Rectal smooth muscle tissue (tissue), 1 donor: Measurements from ENCODE around the gene CPSF7.

Source experiments
- H3K27ac ChIP-seq: one replicate; pipeline ENCODE4 v1.7.0; 2013; ENCODE audit warnings: low read depth, low read length, inconsistent platforms
- H3K27me3 ChIP-seq: one replicate; pipeline ENCODE4 v1.7.0; 2013; ENCODE audit warnings: low read length; ENCODE audit not compliant: control insufficient read depth, insufficient read depth
- H3K36me3 ChIP-seq: one replicate; pipeline ENCODE4 v1.7.0; 2013; ENCODE audit warnings: low read length; ENCODE audit not compliant: control insufficient read depth, insufficient read depth
- H3K4me1 ChIP-seq: one replicate; pipeline ENCODE4 v1.7.0; 2013; ENCODE audit warnings: low read length; ENCODE audit not compliant: control insufficient read depth, insufficient read depth
- H3K4me3 ChIP-seq: one replicate; pipeline ENCODE4 v1.7.0; 2013; ENCODE audit warnings: low read length
- H3K9ac ChIP-seq: one replicate; pipeline ENCODE4 v1.7.0; 2013; ENCODE audit warnings: low read length

The CPSF7 gene

GRCh38 chr11:61372659-61373420 lies 56.9 kb downstream of the CPSF7 start:
- Histone ChIP-seq H3K36me3 (peaks cover 6% of the 10 kb centered on the region), H3K9ac (no peak overlapping the region), H3K27ac (no peak overlapping the region), H3K27me3 (no peaks in the 10 kb centered on the region), H3K4me1 (no peaks in the 10 kb centered on the region), H3K4me3 (no peak overlapping the region)

- H3K27me3 ChIP-seq, result no peaks in the 10 kb centered on the region
- no peak overlapping the region for H3K9ac ChIP-seq
- H3K4me1 ChIP-seq, result no peaks in the 10 kb centered on the region
- H3K36me3 ChIP-seq, result peaks cover 13% of the 10 kb centered on the region
- H3K27ac ChIP-seq, result no peak overlapping the region
- H3K4me3 ChIP-seq, result no peak overlapping the region
Measured at GRCh38 chr11:61370349-61371005, 59.3 kb downstream of the CPSF7 start.

- Histone ChIP-seq H3K27ac (no peak overlapping the region), H3K36me3 (peaks cover 13% of the 10 kb centered on the region), H3K4me1 (no peaks in the 10 kb centered on the region), H3K9ac (no peak overlapping the region), H3K27me3 (no peaks in the 10 kb centered on the region), H3K4me3 (no peak overlapping the region)
Measured at GRCh38 chr11:61369372-61370348, 60.1 kb downstream of the CPSF7 start.

DNA sequence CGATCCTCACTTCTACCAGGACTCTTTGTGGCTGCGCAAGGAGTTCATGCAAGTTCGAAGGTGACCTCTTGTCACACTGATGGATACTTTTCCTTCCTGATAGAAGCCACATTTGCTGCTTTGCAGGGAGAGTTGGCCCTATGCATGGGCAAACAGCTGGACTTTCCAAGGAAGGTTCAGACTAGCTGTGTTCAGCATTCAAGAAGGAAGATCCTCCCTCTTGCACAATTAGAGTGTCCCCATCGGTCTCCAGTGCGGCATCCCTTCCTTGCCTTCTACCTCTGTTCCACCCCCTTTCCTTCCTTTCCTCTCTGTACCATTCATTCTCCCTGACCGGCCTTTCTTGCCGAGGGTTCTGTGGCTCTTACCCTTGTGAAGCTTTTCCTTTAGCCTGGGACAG lies 61.1 kb downstream of the CPSF7 start:
- H3K27me3 ChIP-seq, result no peaks in the 10 kb centered on the region
- peaks cover 19% of the 10 kb centered on the region for H3K36me3 ChIP-seq
- no peak overlapping the region for H3K27ac ChIP-seq
- H3K9ac ChIP-seq, result no peak overlapping the region
- no peaks in the 10 kb centered on the region for H3K4me1 ChIP-seq
- H3K4me3 ChIP-seq, result no peak overlapping the region

- Histone ChIP-seq H3K9ac (no peak overlapping the region), H3K4me1 (no peaks in the 10 kb centered on the region), H3K27ac (no peak overlapping the region), H3K27me3 (no peaks in the 10 kb centered on the region), H3K36me3 (peaks cover 19% of the 10 kb centered on the region), H3K4me3 (no peak overlapping the region)
Measured at GRCh38 chr11:61367406-61367805, 62.4 kb downstream of the CPSF7 start.

DNA sequence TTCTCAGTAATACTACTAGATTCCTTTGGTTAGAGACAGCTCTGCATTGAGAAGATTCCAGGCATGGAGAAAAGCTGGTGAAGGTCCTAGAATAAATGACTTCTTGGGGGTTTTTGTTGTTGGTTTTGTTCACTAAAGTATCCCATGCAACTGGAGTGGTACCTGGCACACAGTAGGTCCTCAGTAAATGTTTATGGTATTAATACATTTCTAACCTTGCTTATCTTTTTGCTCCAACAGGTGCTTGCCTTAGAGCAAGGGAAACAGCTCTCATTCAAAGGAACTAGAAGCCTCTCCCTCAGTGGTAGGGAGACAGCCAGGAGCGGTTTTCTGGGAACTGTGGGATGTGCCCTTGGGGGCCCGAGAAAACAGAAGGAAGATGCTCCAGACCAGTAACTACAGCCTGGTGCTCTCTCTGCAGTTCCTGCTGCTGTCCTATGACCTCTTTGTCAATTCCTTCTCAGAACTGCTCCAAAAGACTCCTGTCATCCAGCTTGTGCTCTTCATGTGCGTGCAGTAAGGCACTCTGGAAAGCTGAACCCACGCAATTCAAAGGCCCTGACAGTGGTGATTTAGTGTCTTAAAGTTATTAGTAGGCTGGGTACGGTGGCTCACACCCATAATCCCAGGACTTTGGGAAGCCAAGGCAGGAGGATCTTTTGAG lies 65.6 kb downstream of the CPSF7 start:
- no peak overlapping the region for H3K27ac ChIP-seq
- H3K4me1 ChIP-seq, result peaks cover 5% of the 10 kb centered on the region
- no peaks in the 10 kb centered on the region for H3K27me3 ChIP-seq
- H3K4me3 ChIP-seq, result no peak overlapping the region
- no peak overlapping the region for H3K9ac ChIP-seq
- peaks cover 19% of the 10 kb centered on the region for H3K36me3 ChIP-seq

DNA sequence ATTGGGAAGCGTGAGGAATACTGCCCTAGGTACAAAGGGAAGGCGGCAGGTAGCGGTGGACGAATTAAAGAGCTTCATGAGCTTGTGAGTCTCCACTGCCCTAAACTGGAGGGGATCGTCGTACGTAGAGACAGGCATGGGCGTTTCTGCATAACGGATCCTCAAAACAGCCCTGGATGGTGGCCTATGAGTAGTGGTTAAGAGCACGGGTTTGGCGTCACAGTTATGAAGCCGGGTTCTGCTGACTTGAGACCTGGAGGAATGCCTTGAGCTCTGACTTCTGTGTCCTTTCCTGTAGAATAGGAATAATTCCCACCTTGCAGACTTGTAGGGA lies 67.3 kb downstream of the CPSF7 start:
- H3K27ac ChIP-seq, result peak overlapping the region; percentile 99
- H3K27me3 ChIP-seq, result no peaks in the 10 kb centered on the region
- peak overlapping the region; percentile 25 for H3K9ac ChIP-seq
- H3K4me3 ChIP-seq, result peak overlapping the region; percentile 83
- H3K4me1 ChIP-seq, result peaks cover 5% of the 10 kb centered on the region
- H3K36me3 ChIP-seq, result peaks cover 13% of the 10 kb centered on the region

GRCh38 chr11:61361741-61362541 lies 67.8 kb downstream of the CPSF7 start, which contains the start of the genes CYB561A3 and TMEM138:
Gene CYB561A3 (minus strand): TSS chr11:61361882. CDS start chr11:61356713, 5,169 bp downstream.
Gene TMEM138 (plus strand): TSS chr11:61362374. CDS start chr11:61364391, 2,017 bp downstream.
- Histone ChIP-seq H3K4me1 (peaks cover 5% of the 10 kb centered on the region), H3K27ac (peak within 1 kb of the TSS; percentile 99), H3K36me3 (peaks cover 10% of the 10 kb centered on the region), H3K4me3 (peak within 1 kb of the TSS; percentile 83), H3K27me3 (no peaks in the 10 kb centered on the region), H3K9ac (peak within 1 kb of the TSS; percentile 97)

DNA sequence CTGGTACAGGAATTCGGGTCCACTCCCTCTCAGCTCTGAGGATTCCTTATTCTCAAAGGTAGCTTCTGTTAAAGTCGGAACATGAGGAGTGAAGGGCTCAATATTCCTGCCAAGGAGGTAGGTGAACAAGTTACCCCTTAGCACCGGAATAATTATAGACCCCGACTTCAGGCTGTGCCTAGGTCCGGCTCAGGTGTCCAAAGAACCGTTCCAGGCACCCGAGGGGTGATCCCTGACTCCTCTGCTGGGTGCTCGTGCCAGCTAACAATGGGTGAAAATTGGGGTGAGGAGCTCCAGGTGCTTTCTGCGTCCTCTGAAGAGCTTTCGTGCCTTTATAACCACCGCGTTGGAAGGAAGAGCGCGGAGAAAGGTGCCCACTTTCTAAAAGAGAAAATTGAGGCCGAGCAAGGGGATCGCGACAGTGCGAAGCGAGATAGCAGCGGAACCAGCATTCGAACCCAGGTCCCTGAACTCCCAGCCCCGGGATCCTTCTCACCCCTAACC lies 68.5 kb downstream of the CPSF7 start:
- Histone ChIP-seq H3K27me3 (no peaks in the 10 kb centered on the region), H3K4me1 (peaks cover 5% of the 10 kb centered on the region), H3K36me3 (peaks cover 6% of the 10 kb centered on the region), H3K27ac (peak overlapping the region; percentile 99), H3K9ac (peak overlapping the region; percentile 97), H3K4me3 (peak overlapping the region; percentile 83)

GRCh38 chr11:61359516-61359915 lies 70.3 kb downstream of the CPSF7 start:
- H3K36me3 ChIP-seq, result peaks cover 5% of the 10 kb centered on the region
- H3K27me3 ChIP-seq, result no peaks in the 10 kb centered on the region
- no peak overlapping the region for H3K4me3 ChIP-seq
- H3K27ac ChIP-seq, result no peak overlapping the region
- H3K9ac ChIP-seq, result no peak overlapping the region
- peaks cover 5% of the 10 kb centered on the region for H3K4me1 ChIP-seq

GRCh38 chr11:61358566-61358965 lies 71.2 kb downstream of the CPSF7 start:
- Histone ChIP-seq H3K27me3 (no peaks in the 10 kb centered on the region), H3K36me3 (peaks cover 3% of the 10 kb centered on the region), H3K4me3 (no peak overlapping the region), H3K9ac (no peak overlapping the region), H3K4me1 (peaks cover 5% of the 10 kb centered on the region), H3K27ac (no peak overlapping the region)
